Peyer's patch (tissue), 4 donors: ENCODE results near the gene ATP13A3.
"Not testable (repeated sequence)": the region's sequence is repeated elsewhere in the genome, so short reads cannot be mapped to it uniquely, and the experiment has no call there.

Experiments
- CTCF ChIP-seq, 6 experiments: fragments of 450-650 bp in 4 of 6; fragments of 200-600 bp in 2 of 6; sonication (generic) in 1 of 6; IDR thresholded peaks; one replicate each; pipeline ENCODE4 v1.5.1; 2017 to 2019; ENCODE audit warnings: antibody characterized with exemption in 6 of 6, mild to moderate bottlenecking in 3 of 6, moderate library complexity in 1 of 6
- POLR2A ChIP-seq, 2 donors: fragments of 450-650 bp; IDR thresholded peaks; one replicate each; pipeline ENCODE4 v1.5.1; 2017; ENCODE audit warnings: antibody characterized with exemption in 2 of 2, mild to moderate bottlenecking in 2 of 2, moderate library complexity in 2 of 2

GRCh38 chr3:194520682-194521162 is 33.9 kb upstream of the ATP13A3 start:
- TF ChIP-seq CTCF, POLR2A (IDR thresholded peaks at IDR 0.05): not testable (repeated sequence)
